PC-3 (cell line): ENCODE data around the gene XPNPEP1. TPM values are rescaled to one million over a fixed set of nuclear protein-coding genes. Genes with fewer than 3 reads are reported as not detected.
A peak's percentile ranks its signal among the peaks of the same experiment; 100 is the strongest.

Experiments used
- ATAC-seq: fragments of 200-7000 bp; cut with Tn5 transposase; 2 replicates; pipeline ENCODE4 v1.9.1; 2020; ENCODE audit warnings: mild to moderate bottlenecking, moderate library complexity
- BruUV-seq: library from RNA; stranded (reverse); fragments of 400-500 nt; replicated peaks from 2 replicates; lab custom pipeline; 2021; lab: Mats Ljungman, UMichigan
- CTCF ChIA-PET: fragments of 300-600 bp; sonication (Branson Sonifier 250); formaldehyde crosslinking; loops from one replicate; lab custom pipeline; 2022; ENCODE audit warnings: antibody characterized with exemption; lab: Charles Lee
- POLR2A ChIA-PET: fragments of 300-600 bp; sonication (Branson Sonifier 250); formaldehyde crosslinking; loops from one replicate; lab custom pipeline; 2022; ENCODE audit warnings: antibody characterized with exemption; ENCODE audit not compliant: unreplicated experiment; lab: Charles Lee
- DNase-seq: peaks from one replicate; pipeline ENCODE4 v3.0.0-alpha.2; 2015
- H2AFZ ChIP-seq: fragments of 300-600 bp; sonication (generic); 2 replicates; pipeline ENCODE4 v1.6.0; 2016; ENCODE audit warnings: antibody characterized with exemption, low read length
- H3F3A ChIP-seq: fragments of 300-600 bp; sonication (generic); one replicate; pipeline ENCODE4 v1.6.0; 2017; ENCODE audit warnings: antibody characterized with exemption, low read length, control low read depth, mild to moderate bottlenecking; ENCODE audit not compliant: unreplicated experiment
- H3K27ac ChIP-seq: fragments of 300-600 bp; sonication (generic); 2 replicates; pipeline ENCODE4 v1.5.1; 2016; ENCODE audit warnings: mild to moderate bottlenecking, low read length
- H3K27me3 ChIP-seq: fragments of 300-600 bp; sonication (generic); 2 replicates; pipeline ENCODE4 v1.6.1; 2016; ENCODE audit warnings: low read length, mixed read lengths
- H3K36me3 ChIP-seq: fragments of 300-600 bp; sonication (generic); 2 replicates; pipeline ENCODE4 v1.6.1; 2016; ENCODE audit warnings: low read depth, mixed run types, low read length, mixed read lengths
- H3K4me1 ChIP-seq: fragments of 300-600 bp; sonication (generic); 2 replicates; pipeline ENCODE4 v1.5.1; 2016; ENCODE audit warnings: low read length; ENCODE audit not compliant: insufficient read depth
- H3K4me2 ChIP-seq: fragments of 300-600 bp; sonication (generic); 2 replicates; pipeline ENCODE4 v1.6.0; 2016; ENCODE audit warnings: low read length
- H3K4me3 ChIP-seq: fragments of 300-600 bp; sonication (generic); 2 replicates; pipeline ENCODE4 v1.5.1; 2016; ENCODE audit warnings: mild to moderate bottlenecking, low read length, mixed read lengths
- H3K79me2 ChIP-seq: fragments of 300-600 bp; sonication (generic); 2 replicates; pipeline ENCODE4 v1.6.1; 2017; ENCODE audit warnings: low read length, mixed read lengths
- H3K9ac ChIP-seq: fragments of 300-600 bp; sonication (generic); 2 replicates; pipeline ENCODE4 v1.6.0; 2016; ENCODE audit warnings: mild to moderate bottlenecking, low read length
- H3K9me2 ChIP-seq: fragments of 300-600 bp; sonication (generic); replicated peaks from 2 replicates; pipeline ENCODE4 v1.6.1; 2016; ENCODE audit warnings: mixed run types, low read length, mixed read lengths
- H3K9me3 ChIP-seq: fragments of 300-600 bp; sonication (generic); 2 replicates; pipeline ENCODE4 v1.6.1; 2016; ENCODE audit warnings: low read length, mixed read lengths
- H4K20me1 ChIP-seq: fragments of 300-600 bp; sonication (generic); 2 replicates; pipeline ENCODE4 v1.6.1; 2016; ENCODE audit warnings: low read length, mixed read lengths
- EZH2 ChIP-seq: fragments of 300-600 bp; sonication (generic); IDR thresholded peaks from one replicate; pipeline ENCODE4 v1.6.1; 2017; ENCODE audit warnings: antibody characterized with exemption, mild to moderate bottlenecking, low read length; ENCODE audit not compliant: unreplicated experiment
- EZH2phosphoT487 ChIP-seq: fragments of 300-600 bp; sonication (generic); IDR thresholded peaks from 2 replicates; pipeline ENCODE4 v1.6.1; 2018; ENCODE audit warnings: mild to moderate bottlenecking, antibody characterized with exemption, low read length, borderline replicate concordance
- intact Hi-C: fragments of 100-400 bp; cut with micrococcal nuclease; formaldehyde crosslinking; loops from 2 replicates; pipeline ENCODE4 v1.9.0; 2023
- total RNA-seq: library from RNA; depleted of rRNA; stranded (reverse); fragments of >200 nt; gene quantifications from 2 replicates; pipeline ENCODE4 v1.2.3, GENCODE V29; 2014
- TF ChIP-seq, protein P1 (sequence below): fragments of 300-600 bp; sonication (generic); conservative IDR thresholded peaks from 2 replicates; pipeline ENCODE4 v1.5.1; 2017; ENCODE audit warnings: antibody characterized with exemption, low read depth, mild to moderate bottlenecking, low read length

XPNPEP1 gene
- total RNA-seq, 1 experiment from 2014 or later, result 77.3 TPM

DNA sequence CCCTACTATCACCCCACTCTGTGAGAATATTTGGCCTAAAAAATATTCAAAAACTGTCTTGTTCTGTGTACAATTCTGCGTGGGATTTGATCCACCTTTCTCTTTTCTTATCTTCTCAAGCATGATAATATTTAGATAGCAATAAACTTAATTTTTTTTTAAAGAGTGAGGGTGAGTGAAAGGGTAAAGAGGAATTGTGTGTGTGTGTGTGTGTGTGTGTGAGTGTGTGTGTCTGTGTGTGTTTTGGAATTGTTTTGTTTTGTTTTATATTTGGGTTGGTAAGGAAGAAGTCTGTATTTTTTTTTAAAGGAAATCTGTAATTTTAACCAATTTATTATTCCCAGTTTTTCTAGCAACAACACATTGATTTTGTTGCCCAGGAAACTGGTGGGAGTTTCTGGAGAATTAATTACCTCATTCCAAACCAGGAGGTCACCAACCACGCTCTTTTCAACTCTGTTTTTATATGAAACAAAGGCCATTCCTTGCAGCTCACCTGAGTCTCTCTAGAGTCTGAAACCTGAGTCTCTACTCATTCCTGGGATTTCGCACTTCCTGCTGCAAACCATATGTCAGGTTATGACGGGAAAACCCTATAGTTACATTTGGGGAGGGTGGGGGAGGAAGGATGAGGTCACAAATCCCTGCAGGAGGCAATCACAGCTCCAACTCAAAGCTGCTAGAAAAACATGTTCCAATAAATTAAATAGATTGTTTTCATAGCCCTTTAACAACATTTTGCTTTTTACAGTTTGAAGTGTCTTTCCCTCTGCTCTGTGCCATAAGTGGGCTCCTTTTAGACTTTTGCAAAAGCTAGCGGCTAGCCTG lies 38.1 kb upstream of the XPNPEP1 start:
- 0 out of 2 replicates have a peak overlapping the region, but pooled peaks have one; percentile 24 for H2AFZ ChIP-seq
- DNase-seq (peak; percentile 38), ATAC-seq (0 out of 2 replicates have a peak, but pooled peaks have one; percentile 16)
- no peaks in the 10 kb centered on the region for H4K20me1 ChIP-seq
- no peak overlapping the region for H3K4me3 ChIP-seq
- no peak overlapping the region for H3K4me2 ChIP-seq
- H3F3A ChIP-seq, result no peaks in the 10 kb centered on the region
- TF ChIP-seq EZH2phosphoT487 (no peak), EZH2 (no peak)
- H3K36me3 ChIP-seq, result no peaks in the 10 kb centered on the region
- ChIA-PET CTCF (no interaction called here), POLR2A (interaction anchor here (0.6 kb wide), 1 partner anchor 18 kb away, joined by 3 read pairs; no protein-coding TSS in a partner anchor)
- BruUV-seq, result no TSS peak
- no peaks in the 10 kb centered on the region for H3K27me3 ChIP-seq
- intact Hi-C loops, result loop anchor here (10.0 kb wide), 1 partner anchor 47 kb away; no protein-coding TSS in a partner anchor
- H3K9ac ChIP-seq, result no peak overlapping the region
- H3K27ac ChIP-seq, result peak overlapping the region; percentile 18
- H3K4me1 ChIP-seq, result peaks cover 27% of the 10 kb centered on the region
- H3K9me2 ChIP-seq, result no peaks in the 10 kb centered on the region
- no peaks in the 10 kb centered on the region for H3K79me2 ChIP-seq
- no peaks in the 10 kb centered on the region for H3K9me3 ChIP-seq

DNA sequence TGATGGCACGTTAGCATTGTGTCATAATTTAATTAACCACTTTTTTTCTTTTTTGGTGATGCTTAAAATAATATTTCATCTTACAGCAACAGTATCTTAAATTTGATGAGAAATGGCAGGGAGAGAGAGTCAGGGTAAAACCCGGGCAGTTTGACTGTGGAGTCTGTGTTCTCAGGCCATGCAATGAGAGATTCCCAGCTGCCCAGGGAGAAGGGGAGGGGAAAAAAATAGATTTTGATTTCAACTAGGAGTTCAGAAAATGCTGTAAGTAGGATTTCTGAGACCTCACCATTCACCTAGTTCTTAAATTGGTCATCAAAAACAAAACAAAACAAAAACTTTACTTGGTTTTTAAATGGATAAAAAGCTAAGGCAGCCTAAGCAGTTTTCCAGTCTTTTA lies 37.4 kb upstream of the XPNPEP1 start:
- POLR2A ChIA-PET, result no interaction called here

More for the DNA sequence above, 37.4 kb upstream of the XPNPEP1 start:
- no peaks in the 10 kb centered on the region for H3F3A ChIP-seq
- H3K9me3 ChIP-seq, result no peaks in the 10 kb centered on the region
- peaks cover 22% of the 10 kb centered on the region for H3K4me1 ChIP-seq
- H3K4me3 ChIP-seq, result no peak overlapping the region
- no peaks in the 10 kb centered on the region for H3K27me3 ChIP-seq
- no peak overlapping the region for H3K27ac ChIP-seq
- no peaks in the 10 kb centered on the region for H3K9me2 ChIP-seq
- H3K36me3 ChIP-seq, result no peaks in the 10 kb centered on the region
- no peak overlapping the region for H3K9ac ChIP-seq
- H2AFZ ChIP-seq, result no peak overlapping the region
- H3K4me2 ChIP-seq, result no peak overlapping the region
- no TSS peak for BruUV-seq
- no peak for ATAC-seq
- no peaks in the 10 kb centered on the region for H4K20me1 ChIP-seq
- H3K79me2 ChIP-seq, result no peaks in the 10 kb centered on the region
- intact Hi-C loops, result loop anchor here (10.0 kb wide), 1 partner anchor 46 kb away; no protein-coding TSS in a partner anchor
- no peak for DNase-seq
- TF ChIP-seq, protein P1, sequence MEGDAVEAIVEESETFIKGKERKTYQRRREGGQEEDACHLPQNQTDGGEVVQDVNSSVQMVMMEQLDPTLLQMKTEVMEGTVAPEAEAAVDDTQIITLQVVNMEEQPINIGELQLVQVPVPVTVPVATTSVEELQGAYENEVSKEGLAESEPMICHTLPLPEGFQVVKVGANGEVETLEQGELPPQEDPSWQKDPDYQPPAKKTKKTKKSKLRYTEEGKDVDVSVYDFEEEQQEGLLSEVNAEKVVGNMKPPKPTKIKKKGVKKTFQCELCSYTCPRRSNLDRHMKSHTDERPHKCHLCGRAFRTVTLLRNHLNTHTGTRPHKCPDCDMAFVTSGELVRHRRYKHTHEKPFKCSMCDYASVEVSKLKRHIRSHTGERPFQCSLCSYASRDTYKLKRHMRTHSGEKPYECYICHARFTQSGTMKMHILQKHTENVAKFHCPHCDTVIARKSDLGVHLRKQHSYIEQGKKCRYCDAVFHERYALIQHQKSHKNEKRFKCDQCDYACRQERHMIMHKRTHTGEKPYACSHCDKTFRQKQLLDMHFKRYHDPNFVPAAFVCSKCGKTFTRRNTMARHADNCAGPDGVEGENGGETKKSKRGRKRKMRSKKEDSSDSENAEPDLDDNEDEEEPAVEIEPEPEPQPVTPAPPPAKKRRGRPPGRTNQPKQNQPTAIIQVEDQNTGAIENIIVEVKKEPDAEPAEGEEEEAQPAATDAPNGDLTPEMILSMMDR, result no peak
- TF ChIP-seq EZH2phosphoT487 (no peak), EZH2 (no peak)
- CTCF ChIA-PET, result no interaction called here
